Neural cell (in vitro differentiated cells): ENCODE data around the gene STX12. TPM values are rescaled to one million over a fixed set of nuclear protein-coding genes. Genes with fewer than 3 reads are reported as not detected.

Experiments
- H2AFZ ChIP-seq: fragments of 200-600, 300-800 bp; sonication (generic), shearing (Covaris generic); 2 replicates; pipeline ENCODE4 v1.6.0; 2014; ENCODE audit warnings: low read depth, mild to moderate bottlenecking, antibody characterized with exemption, low read length, moderate library complexity
- H3F3A ChIP-seq: fragments of 200-600 bp; shearing (Covaris generic); 2 replicates; pipeline ENCODE4 v1.6.1; 2016; ENCODE audit warnings: mild to moderate bottlenecking, moderate library complexity, mixed read lengths, antibody characterized with exemption, low read length; ENCODE audit not compliant: insufficient read depth, poor library complexity, severe bottlenecking
- H3K27ac ChIP-seq: fragments of 200-600, 300-800 bp; sonication (generic), shearing (Covaris generic); 2 replicates; pipeline ENCODE4 v1.5.1; 2014; ENCODE audit warnings: mild to moderate bottlenecking, low read length, moderate library complexity
- H3K27me3 ChIP-seq: fragments of 300-800, 200-600 bp; sonication (generic), shearing (Covaris generic); 2 replicates; pipeline ENCODE4 v1.6.0; 2014; ENCODE audit warnings: mild to moderate bottlenecking, low read depth, low read length, moderate library complexity; ENCODE audit not compliant: insufficient read depth
- H3K36me3 ChIP-seq: fragments of 300-800, 200-600 bp; sonication (generic), shearing (Covaris generic); 2 replicates; pipeline ENCODE4 v1.5.1; 2014; ENCODE audit warnings: mild to moderate bottlenecking, antibody characterized with exemption, low read length, moderate library complexity; ENCODE audit not compliant: insufficient read depth
- H3K4me2 ChIP-seq: fragments of 300-800, 200-600 bp; sonication (generic), shearing (Covaris generic); 2 replicates; pipeline ENCODE4 v1.6.0; 2014; ENCODE audit warnings: mild to moderate bottlenecking, low read length
- H3K4me3 ChIP-seq: fragments of 300-800, 200-600 bp; sonication (generic), shearing (Covaris generic); 2 replicates; pipeline ENCODE4 v1.5.1; 2014; ENCODE audit warnings: mild to moderate bottlenecking, low read length, moderate library complexity
- H3K79me2 ChIP-seq: fragments of 200-600 bp; shearing (Covaris generic); replicated peaks from 2 replicates; pipeline ENCODE4 v1.6.0; 2014; ENCODE audit warnings: mild to moderate bottlenecking, low read length, moderate library complexity; ENCODE audit not compliant: insufficient read depth
- H3K9ac ChIP-seq: fragments of 300-800, 200-600 bp; sonication (generic), shearing (Covaris generic); 2 replicates; pipeline ENCODE4 v1.6.1; 2016; ENCODE audit warnings: mild to moderate bottlenecking, low read length, mixed read lengths
- H3K9me2 ChIP-seq: fragments of 200-600 bp; shearing (Covaris generic); 2 replicates; pipeline ENCODE4 v1.6.1; 2016; ENCODE audit warnings: mild to moderate bottlenecking, low read length, mixed read lengths; ENCODE audit not compliant: insufficient read depth
- H3K9me3 ChIP-seq: fragments of 200-600, 300-800 bp; sonication (generic), shearing (Covaris generic); 2 replicates; pipeline ENCODE4 v1.6.1; 2016; ENCODE audit warnings: mild to moderate bottlenecking, mixed run types, low read length, moderate library complexity, mixed read lengths
- H4K20me1 ChIP-seq: fragments of 200-600 bp; shearing (Covaris generic); 2 replicates; pipeline ENCODE4 v1.6.1; 2016; ENCODE audit warnings: mild to moderate bottlenecking, mixed run types; ENCODE audit not compliant: insufficient read depth
- EP300 ChIP-seq: fragments of 450-650 bp; conservative IDR thresholded peaks from 2 replicates; pipeline ENCODE4 v1.6.1; 2014; ENCODE audit warnings: antibody characterized with exemption, mild to moderate bottlenecking, moderate library complexity; ENCODE audit not compliant: poor library complexity, severe bottlenecking
- EZH2 ChIP-seq: fragments of 200-600, 300-800 bp; shearing (Covaris generic), sonication (generic); IDR thresholded peaks from 2 replicates; pipeline ENCODE4 v1.6.1; 2014; ENCODE audit warnings: antibody characterized with exemption, low read length, borderline replicate concordance, mild to moderate bottlenecking; ENCODE audit not compliant: insufficient read depth, poor library complexity, severe bottlenecking
- MXI1 ChIP-seq: fragments of 450-650 bp; conservative IDR thresholded peaks from 2 replicates; pipeline ENCODE4 v1.6.1; 2014; ENCODE audit warnings: antibody characterized with exemption, mild to moderate bottlenecking; ENCODE audit not compliant: poor library complexity, severe bottlenecking
- POLR2AphosphoS5 ChIP-seq: IDR thresholded peaks from 2 replicates; pipeline ENCODE4 v1.6.1; 2012
- RAD21 ChIP-seq: fragments of 450-650 bp; conservative IDR thresholded peaks from 2 replicates; pipeline ENCODE4 v1.6.1; 2014; ENCODE audit warnings: antibody characterized with exemption, mild to moderate bottlenecking, moderate library complexity
- SMC3 ChIP-seq: fragments of 450-650 bp; conservative IDR thresholded peaks from 2 replicates; pipeline ENCODE4 v1.6.1; 2014; ENCODE audit warnings: antibody characterized with exemption, mild to moderate bottlenecking, moderate library complexity; ENCODE audit not compliant: poor library complexity
- TAF1 ChIP-seq: IDR thresholded peaks from 2 replicates; pipeline ENCODE4 v1.6.1; 2012; ENCODE audit warnings: low read depth
- polyA plus RNA-seq: library from polyadenylated mRNA; depleted of rRNA; stranded (reverse); fragments of >200 nt; gene quantifications from 2 replicates; pipeline ENCODE4 v1.2.3, GENCODE V29; 2014
- TF ChIP-seq, protein P1 (sequence below): fragments of 450-650 bp; IDR thresholded peaks from 2 replicates; pipeline ENCODE4 v1.5.1; 2014; ENCODE audit warnings: antibody characterized with exemption, mild to moderate bottlenecking, moderate library complexity; ENCODE audit not compliant: poor library complexity, severe bottlenecking
- TF ChIP-seq, protein P2 (sequence below): IDR thresholded peaks from 2 replicates; pipeline ENCODE4 v1.6.1; 2012; ENCODE audit warnings: borderline replicate concordance

Gene STX12
- polyA plus RNA-seq, 1 donor from 2014 or later: 171 TPM

DNA sequence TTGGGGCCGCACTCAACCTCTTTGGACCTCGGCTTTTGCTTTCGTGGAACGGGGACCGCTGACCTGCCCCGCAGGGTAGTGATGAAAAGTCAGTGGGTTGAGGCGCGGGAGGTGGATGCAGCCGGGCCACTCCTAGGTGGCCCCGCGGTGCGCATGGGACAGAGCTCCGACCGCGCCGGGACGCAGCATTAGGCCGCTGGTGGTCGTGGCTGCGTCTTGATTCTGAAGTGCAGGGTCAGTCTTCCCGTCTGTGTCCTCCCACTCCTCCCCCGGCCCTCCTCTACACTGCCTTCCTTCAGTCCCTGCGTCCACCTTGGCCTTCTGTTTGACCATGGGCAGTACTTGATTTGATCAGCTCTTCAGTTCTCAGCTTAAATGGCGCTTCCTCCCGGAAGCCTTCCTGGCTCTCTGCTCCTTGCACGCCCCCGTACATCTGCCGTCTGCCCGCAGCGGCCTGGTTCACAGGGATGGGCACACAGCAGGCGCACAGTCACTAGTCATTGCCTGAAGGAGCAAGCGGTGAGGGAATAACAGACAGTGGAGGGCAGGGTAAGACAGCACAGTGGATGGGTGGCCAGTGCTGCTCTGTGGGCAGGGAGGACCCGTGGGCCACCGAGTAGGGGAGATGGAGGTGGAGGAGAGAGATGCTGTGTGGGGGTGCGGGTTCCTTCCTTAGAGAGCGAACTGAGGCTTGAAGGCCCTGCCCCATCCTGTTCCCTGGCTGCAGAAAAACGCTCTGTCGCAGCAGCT, 100.0 kb downstream of the STX12 start:
- H3K9ac ChIP-seq: peak overlapping the region; percentile 47
- peak overlapping the region; percentile 33 for H2AFZ ChIP-seq

GRCh38 chr1:27873671-27874384, 100.8 kb downstream of the STX12 start:
- no peak overlapping the region for H3K4me3 ChIP-seq
- H4K20me1 ChIP-seq: no peaks in the 10 kb centered on the region
- H3K9me2 ChIP-seq: no peaks in the 10 kb centered on the region
- H3K36me3 ChIP-seq: no peaks in the 10 kb centered on the region
- no peak overlapping the region for H3K27ac ChIP-seq
- no peaks in the 10 kb centered on the region for H3K9me3 ChIP-seq
- no peaks in the 10 kb centered on the region for H3K79me2 ChIP-seq
- H2AFZ ChIP-seq: no peak overlapping the region
- no peak overlapping the region for H3K9ac ChIP-seq
- no peaks in the 10 kb centered on the region for H3F3A ChIP-seq
- peaks cover 10% of the 10 kb centered on the region for H3K27me3 ChIP-seq
- H3K4me2 ChIP-seq: no peak overlapping the region
- no peak for TF ChIP-seq RAD21
- TF ChIP-seq EP300: no peak
- TF ChIP-seq EZH2: no peak
- no peak for TF ChIP-seq SMC3
- TF ChIP-seq MXI1: no peak
- TF ChIP-seq TAF1: no peak
- TF ChIP-seq POLR2AphosphoS5: no peak
- TF ChIP-seq, protein P1, sequence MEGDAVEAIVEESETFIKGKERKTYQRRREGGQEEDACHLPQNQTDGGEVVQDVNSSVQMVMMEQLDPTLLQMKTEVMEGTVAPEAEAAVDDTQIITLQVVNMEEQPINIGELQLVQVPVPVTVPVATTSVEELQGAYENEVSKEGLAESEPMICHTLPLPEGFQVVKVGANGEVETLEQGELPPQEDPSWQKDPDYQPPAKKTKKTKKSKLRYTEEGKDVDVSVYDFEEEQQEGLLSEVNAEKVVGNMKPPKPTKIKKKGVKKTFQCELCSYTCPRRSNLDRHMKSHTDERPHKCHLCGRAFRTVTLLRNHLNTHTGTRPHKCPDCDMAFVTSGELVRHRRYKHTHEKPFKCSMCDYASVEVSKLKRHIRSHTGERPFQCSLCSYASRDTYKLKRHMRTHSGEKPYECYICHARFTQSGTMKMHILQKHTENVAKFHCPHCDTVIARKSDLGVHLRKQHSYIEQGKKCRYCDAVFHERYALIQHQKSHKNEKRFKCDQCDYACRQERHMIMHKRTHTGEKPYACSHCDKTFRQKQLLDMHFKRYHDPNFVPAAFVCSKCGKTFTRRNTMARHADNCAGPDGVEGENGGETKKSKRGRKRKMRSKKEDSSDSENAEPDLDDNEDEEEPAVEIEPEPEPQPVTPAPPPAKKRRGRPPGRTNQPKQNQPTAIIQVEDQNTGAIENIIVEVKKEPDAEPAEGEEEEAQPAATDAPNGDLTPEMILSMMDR: no peak

More for the DNA sequence above, 100.0 kb downstream of the STX12 start:
- Histone ChIP-seq H3F3A (no peaks in the 10 kb centered on the region), H3K27ac (no peak overlapping the region), H4K20me1 (no peaks in the 10 kb centered on the region), H3K4me2 (no peak overlapping the region), H3K36me3 (no peaks in the 10 kb centered on the region), H3K79me2 (no peaks in the 10 kb centered on the region), H3K9me2 (no peaks in the 10 kb centered on the region), H3K27me3 (peaks cover 10% of the 10 kb centered on the region), H3K4me3 (peak overlapping the region; percentile 66), H3K9me3 (no peaks in the 10 kb centered on the region)
- TF ChIP-seq, protein P2, sequence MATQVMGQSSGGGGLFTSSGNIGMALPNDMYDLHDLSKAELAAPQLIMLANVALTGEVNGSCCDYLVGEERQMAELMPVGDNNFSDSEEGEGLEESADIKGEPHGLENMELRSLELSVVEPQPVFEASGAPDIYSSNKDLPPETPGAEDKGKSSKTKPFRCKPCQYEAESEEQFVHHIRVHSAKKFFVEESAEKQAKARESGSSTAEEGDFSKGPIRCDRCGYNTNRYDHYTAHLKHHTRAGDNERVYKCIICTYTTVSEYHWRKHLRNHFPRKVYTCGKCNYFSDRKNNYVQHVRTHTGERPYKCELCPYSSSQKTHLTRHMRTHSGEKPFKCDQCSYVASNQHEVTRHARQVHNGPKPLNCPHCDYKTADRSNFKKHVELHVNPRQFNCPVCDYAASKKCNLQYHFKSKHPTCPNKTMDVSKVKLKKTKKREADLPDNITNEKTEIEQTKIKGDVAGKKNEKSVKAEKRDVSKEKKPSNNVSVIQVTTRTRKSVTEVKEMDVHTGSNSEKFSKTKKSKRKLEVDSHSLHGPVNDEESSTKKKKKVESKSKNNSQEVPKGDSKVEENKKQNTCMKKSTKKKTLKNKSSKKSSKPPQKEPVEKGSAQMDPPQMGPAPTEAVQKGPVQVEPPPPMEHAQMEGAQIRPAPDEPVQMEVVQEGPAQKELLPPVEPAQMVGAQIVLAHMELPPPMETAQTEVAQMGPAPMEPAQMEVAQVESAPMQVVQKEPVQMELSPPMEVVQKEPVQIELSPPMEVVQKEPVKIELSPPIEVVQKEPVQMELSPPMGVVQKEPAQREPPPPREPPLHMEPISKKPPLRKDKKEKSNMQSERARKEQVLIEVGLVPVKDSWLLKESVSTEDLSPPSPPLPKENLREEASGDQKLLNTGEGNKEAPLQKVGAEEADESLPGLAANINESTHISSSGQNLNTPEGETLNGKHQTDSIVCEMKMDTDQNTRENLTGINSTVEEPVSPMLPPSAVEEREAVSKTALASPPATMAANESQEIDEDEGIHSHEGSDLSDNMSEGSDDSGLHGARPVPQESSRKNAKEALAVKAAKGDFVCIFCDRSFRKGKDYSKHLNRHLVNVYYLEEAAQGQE: no peak
- TF ChIP-seq, protein P1: no peak
- TF ChIP-seq RAD21: no peak
- TF ChIP-seq SMC3: no peak
- TF ChIP-seq EZH2: no peak
- no peak for TF ChIP-seq EP300
- no peak for TF ChIP-seq TAF1
- TF ChIP-seq POLR2AphosphoS5: no peak
- no peak for TF ChIP-seq MXI1
